Measurements from ENCODE around the gene SNAP29. TPM values are rescaled to one million over a fixed set of nuclear protein-coding genes. Genes with fewer than 3 reads are reported as not detected.
A peak's percentile ranks its signal among the peaks of the same experiment; 100 is the strongest.

Gene SNAP29
- total and polyA plus RNA-seq, 9 of the 15 experiments (the other 6 are each of a cell fraction or from before 2014, with no cell fraction given) = 19.5 to 250 (median 75.9) TPM

DNA sequence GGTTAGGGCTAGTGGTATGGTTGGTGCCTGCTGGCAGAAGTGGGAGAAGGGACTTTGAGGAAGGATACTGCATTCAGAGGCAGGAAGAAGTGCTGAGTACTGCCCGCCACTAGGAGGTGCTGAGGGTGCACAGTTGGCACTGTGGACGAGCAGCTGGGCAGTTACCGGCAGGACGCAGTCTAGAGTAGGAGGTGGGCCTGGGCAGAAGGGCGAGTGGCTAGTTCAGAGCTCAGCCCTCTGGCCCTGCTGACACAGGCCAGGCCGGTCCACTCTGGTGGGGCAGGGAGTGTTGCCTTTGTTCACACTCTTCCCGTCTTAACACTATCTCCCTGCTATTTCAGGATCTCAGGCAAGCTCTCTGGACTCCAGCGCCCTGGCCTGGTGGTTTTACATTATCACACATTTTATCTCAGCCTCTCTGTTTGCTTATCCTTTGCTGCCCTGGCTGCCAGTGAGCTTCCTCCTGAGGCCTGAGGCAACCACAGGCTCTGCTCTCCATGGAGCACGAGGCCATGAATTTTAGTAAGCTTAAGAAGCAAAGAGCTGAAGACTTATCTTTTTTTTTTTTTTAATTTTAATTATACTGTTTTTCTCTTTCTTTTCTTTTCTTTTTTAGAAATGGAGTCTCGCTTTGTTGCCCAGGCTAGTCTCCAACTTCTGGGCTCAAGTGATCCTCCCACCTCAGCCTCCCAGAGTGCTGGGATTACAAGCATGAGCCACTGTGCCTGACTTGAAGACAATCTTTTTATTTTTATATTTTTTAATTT is 26.9 kb downstream of the SNAP29 start (continued):
- TF ChIP-seq ZNF444 (CRISPR knock-in tag; IDR thresholded peaks at IDR 0.05) (peak; percentile 83; the same call in 1 of the 2 replicates), HDGF (IDR thresholded peaks at IDR 0.05) (peak; percentile 100), HLTF (IDR thresholded peaks at IDR 0.05) (peak; percentile 99), TEAD2 (tag; IDR thresholded peaks at IDR 0.05) (no peak), NFIX (CRISPR knock-in tag; IDR thresholded peaks at IDR 0.05; ENCODE audit: low read depth) (no peak), SMARCE1 (IDR thresholded peaks at IDR 0.05) (peak; percentile 93), CXXC5 (CRISPR knock-in tag; IDR thresholded peaks at IDR 0.05) (peak; percentile 94), SMC3 (conservative IDR thresholded peaks at IDR 0.05; ENCODE audit: insufficient read depth, low read depth, low read length) (peak; percentile 97), DMBX1 (CRISPR knock-in tag; IDR thresholded peaks at IDR 0.05; ENCODE audit: borderline replicate concordance) (peak; percentile 87), STAT5A (IDR thresholded peaks at IDR 0.05; ENCODE audit: borderline replicate concordance, low read length) (peak; percentile 8; the same call in 1 of the 2 replicates), PKNOX1 (IDR thresholded peaks at IDR 0.05) (peak; percentile 51), HDAC8 (tag; IDR thresholded peaks at IDR 0.05) (peak; percentile 89), PRPF4 (IDR thresholded peaks at IDR 0.05; ENCODE audit: insufficient read depth, low read depth, low read length, poor library complexity, severe bottlenecking) (no peak), FOS (IDR thresholded peaks at IDR 0.05; ENCODE audit: extremely low read depth, insufficient read length) (no peak)
- TF ChIP-seq, protein P1, sequence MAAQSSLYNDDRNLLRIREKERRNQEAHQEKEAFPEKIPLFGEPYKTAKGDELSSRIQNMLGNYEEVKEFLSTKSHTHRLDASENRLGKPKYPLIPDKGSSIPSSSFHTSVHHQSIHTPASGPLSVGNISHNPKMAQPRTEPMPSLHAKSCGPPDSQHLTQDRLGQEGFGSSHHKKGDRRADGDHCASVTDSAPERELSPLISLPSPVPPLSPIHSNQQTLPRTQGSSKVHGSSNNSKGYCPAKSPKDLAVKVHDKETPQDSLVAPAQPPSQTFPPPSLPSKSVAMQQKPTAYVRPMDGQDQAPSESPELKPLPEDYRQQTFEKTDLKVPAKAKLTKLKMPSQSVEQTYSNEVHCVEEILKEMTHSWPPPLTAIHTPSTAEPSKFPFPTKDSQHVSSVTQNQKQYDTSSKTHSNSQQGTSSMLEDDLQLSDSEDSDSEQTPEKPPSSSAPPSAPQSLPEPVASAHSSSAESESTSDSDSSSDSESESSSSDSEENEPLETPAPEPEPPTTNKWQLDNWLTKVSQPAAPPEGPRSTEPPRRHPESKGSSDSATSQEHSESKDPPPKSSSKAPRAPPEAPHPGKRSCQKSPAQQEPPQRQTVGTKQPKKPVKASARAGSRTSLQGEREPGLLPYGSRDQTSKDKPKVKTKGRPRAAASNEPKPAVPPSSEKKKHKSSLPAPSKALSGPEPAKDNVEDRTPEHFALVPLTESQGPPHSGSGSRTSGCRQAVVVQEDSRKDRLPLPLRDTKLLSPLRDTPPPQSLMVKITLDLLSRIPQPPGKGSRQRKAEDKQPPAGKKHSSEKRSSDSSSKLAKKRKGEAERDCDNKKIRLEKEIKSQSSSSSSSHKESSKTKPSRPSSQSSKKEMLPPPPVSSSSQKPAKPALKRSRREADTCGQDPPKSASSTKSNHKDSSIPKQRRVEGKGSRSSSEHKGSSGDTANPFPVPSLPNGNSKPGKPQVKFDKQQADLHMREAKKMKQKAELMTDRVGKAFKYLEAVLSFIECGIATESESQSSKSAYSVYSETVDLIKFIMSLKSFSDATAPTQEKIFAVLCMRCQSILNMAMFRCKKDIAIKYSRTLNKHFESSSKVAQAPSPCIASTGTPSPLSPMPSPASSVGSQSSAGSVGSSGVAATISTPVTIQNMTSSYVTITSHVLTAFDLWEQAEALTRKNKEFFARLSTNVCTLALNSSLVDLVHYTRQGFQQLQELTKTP (IDR thresholded peaks at IDR 0.05; ENCODE audit: low read depth in 1 of 2, partially characterized antibody in 2 of 2) = peak; percentile 86 to 90
- TF ChIP-seq, protein P2, sequence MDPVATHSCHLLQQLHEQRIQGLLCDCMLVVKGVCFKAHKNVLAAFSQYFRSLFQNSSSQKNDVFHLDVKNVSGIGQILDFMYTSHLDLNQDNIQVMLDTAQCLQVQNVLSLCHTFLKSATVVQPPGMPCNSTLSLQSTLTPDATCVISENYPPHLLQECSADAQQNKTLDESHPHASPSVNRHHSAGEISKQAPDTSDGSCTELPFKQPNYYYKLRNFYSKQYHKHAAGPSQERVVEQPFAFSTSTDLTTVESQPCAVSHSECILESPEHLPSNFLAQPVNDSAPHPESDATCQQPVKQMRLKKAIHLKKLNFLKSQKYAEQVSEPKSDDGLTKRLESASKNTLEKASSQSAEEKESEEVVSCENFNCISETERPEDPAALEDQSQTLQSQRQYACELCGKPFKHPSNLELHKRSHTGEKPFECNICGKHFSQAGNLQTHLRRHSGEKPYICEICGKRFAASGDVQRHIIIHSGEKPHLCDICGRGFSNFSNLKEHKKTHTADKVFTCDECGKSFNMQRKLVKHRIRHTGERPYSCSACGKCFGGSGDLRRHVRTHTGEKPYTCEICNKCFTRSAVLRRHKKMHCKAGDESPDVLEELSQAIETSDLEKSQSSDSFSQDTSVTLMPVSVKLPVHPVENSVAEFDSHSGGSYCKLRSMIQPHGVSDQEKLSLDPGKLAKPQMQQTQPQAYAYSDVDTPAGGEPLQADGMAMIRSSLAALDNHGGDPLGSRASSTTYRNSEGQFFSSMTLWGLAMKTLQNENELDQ (CRISPR knock-in tag; IDR thresholded peaks at IDR 0.05; ENCODE audit: borderline replicate concordance) = no peak
- TF ChIP-seq, protein P3, sequence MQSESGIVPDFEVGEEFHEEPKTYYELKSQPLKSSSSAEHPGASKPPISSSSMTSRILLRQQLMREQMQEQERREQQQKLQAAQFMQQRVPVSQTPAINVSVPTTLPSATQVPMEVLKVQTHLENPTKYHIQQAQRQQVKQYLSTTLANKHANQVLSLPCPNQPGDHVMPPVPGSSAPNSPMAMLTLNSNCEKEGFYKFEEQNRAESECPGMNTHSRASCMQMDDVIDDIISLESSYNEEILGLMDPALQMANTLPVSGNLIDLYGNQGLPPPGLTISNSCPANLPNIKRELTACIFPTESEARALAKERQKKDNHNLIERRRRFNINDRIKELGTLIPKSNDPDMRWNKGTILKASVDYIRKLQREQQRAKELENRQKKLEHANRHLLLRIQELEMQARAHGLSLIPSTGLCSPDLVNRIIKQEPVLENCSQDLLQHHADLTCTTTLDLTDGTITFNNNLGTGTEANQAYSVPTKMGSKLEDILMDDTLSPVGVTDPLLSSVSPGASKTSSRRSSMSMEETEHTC (IDR thresholded peaks at IDR 0.05) = no peak
- TF ChIP-seq, protein P4, sequence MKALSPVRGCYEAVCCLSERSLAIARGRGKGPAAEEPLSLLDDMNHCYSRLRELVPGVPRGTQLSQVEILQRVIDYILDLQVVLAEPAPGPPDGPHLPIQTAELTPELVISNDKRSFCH (CRISPR knock-in tag; IDR thresholded peaks at IDR 0.05) = no peak
- TF ChIP-seq, protein P4 (tag; IDR thresholded peaks at IDR 0.05) = peak; percentile 97
